Measurements from ENCODE around the gene APOO. TPM values are rescaled to one million over a fixed set of nuclear protein-coding genes. Genes with fewer than 3 reads are reported as not detected.

Gene APOO
- total RNA-seq, 1 donor: 7.2 TPM

GRCh38 chrX:23804578-23804977 lies 103.2 kb downstream of the APOO start:
- H4K20me1 ChIP-seq (ENCODE audit: insufficient read depth, low read length): no peaks in the 10 kb centered on the region
- H3K4me3 ChIP-seq (ENCODE audit: insufficient read depth, low read length): no peak overlapping the region
- H3K27ac ChIP-seq (ENCODE audit: low read depth, low read length): peak overlapping the region; percentile 63
- no peaks in the 10 kb centered on the region for H3K36me3 ChIP-seq (ENCODE audit: insufficient read depth, low read length)
- no peaks in the 10 kb centered on the region for H3K9me3 ChIP-seq (ENCODE audit: low read depth, low read length)
- DNase-seq (ENCODE audit: insufficient read length, low spot score, missing footprints): no peak
- peak overlapping the region; percentile 45 for H3K4me2 ChIP-seq (ENCODE audit: insufficient read depth, low read length)
- no peak for TF ChIP-seq CTCF (IDR thresholded peaks at IDR 0.05; ENCODE audit: extremely low read depth, low read depth, low read length)
- no peaks in the 10 kb centered on the region for H3K79me2 ChIP-seq (ENCODE audit: insufficient read depth, low read length)
- no peaks in the 10 kb centered on the region for H3K27me3 ChIP-seq (ENCODE audit: insufficient read depth, low read length)
- peaks cover 12% of the 10 kb centered on the region for H3K4me1 ChIP-seq (ENCODE audit: insufficient read depth, low read length)
- peak overlapping the region; percentile 35 for H2AFZ ChIP-seq (ENCODE audit: low read length)

- H3K27me3 ChIP-seq (ENCODE audit: insufficient read depth, low read length): no peaks in the 10 kb centered on the region
- H3K9me3 ChIP-seq (ENCODE audit: low read depth, low read length): no peaks in the 10 kb centered on the region
- H3K4me3 ChIP-seq (ENCODE audit: insufficient read depth, low read length): peak overlapping the region; percentile 10
- no peaks in the 10 kb centered on the region for H3K36me3 ChIP-seq (ENCODE audit: insufficient read depth, low read length)
- no peak for TF ChIP-seq CTCF (IDR thresholded peaks at IDR 0.05; ENCODE audit: extremely low read depth, low read depth, low read length)
- H3K79me2 ChIP-seq (ENCODE audit: insufficient read depth, low read length): no peaks in the 10 kb centered on the region
- peak overlapping the region; percentile 63 for H3K27ac ChIP-seq (ENCODE audit: low read depth, low read length)
- H3K4me2 ChIP-seq (ENCODE audit: insufficient read depth, low read length): peak overlapping the region; percentile 45
- H2AFZ ChIP-seq (ENCODE audit: low read length): peak overlapping the region; percentile 35
- H3K4me1 ChIP-seq (ENCODE audit: insufficient read depth, low read length): peaks cover 12% of the 10 kb centered on the region
- H4K20me1 ChIP-seq (ENCODE audit: insufficient read depth, low read length): no peaks in the 10 kb centered on the region
- DNase-seq (ENCODE audit: insufficient read length, low spot score, missing footprints): peak; percentile 72
These were observed 103.8 kb downstream of the APOO start for GRCh38 chrX:23803931-23804381.

GRCh38 chrX:23802431-23802830 lies 105.3 kb downstream of the APOO start:
- no peaks in the 10 kb centered on the region for H3K36me3 ChIP-seq (ENCODE audit: insufficient read depth, low read length)

More at GRCh38 chrX:23802431-23802830, 105.3 kb downstream of the APOO start:
- Histone ChIP-seq H3K27me3 (ENCODE audit: insufficient read depth, low read length) (no peaks in the 10 kb centered on the region), H3K79me2 (ENCODE audit: insufficient read depth, low read length) (no peaks in the 10 kb centered on the region), H3K27ac (ENCODE audit: low read depth, low read length) (no peak overlapping the region), H4K20me1 (ENCODE audit: insufficient read depth, low read length) (no peaks in the 10 kb centered on the region), H2AFZ (ENCODE audit: low read length) (no peak overlapping the region), H3K4me3 (ENCODE audit: insufficient read depth, low read length) (no peak overlapping the region), H3K4me1 (ENCODE audit: insufficient read depth, low read length) (peaks cover 10% of the 10 kb centered on the region), H3K9me3 (ENCODE audit: low read depth, low read length) (no peaks in the 10 kb centered on the region), H3K4me2 (ENCODE audit: insufficient read depth, low read length) (no peak overlapping the region)
- DNase-seq (ENCODE audit: insufficient read length, low spot score, missing footprints): no peak
- no peak for TF ChIP-seq CTCF (IDR thresholded peaks at IDR 0.05; ENCODE audit: extremely low read depth, low read depth, low read length)
